C4-2B (cell line): ENCODE results near the gene ITPR2.

Experiments used
- ZFX ChIP-seq: fragments of 450-650 bp; IDR thresholded peaks from 2 replicates; pipeline ENCODE4 v1.6.1; 2017
- TF ChIP-seq, protein P1 (sequence below): fragments of 450-650 bp; conservative IDR thresholded peaks from 2 replicates; pipeline ENCODE4 v1.5.1; 2017; ENCODE audit warnings: mild to moderate bottlenecking

DNA sequence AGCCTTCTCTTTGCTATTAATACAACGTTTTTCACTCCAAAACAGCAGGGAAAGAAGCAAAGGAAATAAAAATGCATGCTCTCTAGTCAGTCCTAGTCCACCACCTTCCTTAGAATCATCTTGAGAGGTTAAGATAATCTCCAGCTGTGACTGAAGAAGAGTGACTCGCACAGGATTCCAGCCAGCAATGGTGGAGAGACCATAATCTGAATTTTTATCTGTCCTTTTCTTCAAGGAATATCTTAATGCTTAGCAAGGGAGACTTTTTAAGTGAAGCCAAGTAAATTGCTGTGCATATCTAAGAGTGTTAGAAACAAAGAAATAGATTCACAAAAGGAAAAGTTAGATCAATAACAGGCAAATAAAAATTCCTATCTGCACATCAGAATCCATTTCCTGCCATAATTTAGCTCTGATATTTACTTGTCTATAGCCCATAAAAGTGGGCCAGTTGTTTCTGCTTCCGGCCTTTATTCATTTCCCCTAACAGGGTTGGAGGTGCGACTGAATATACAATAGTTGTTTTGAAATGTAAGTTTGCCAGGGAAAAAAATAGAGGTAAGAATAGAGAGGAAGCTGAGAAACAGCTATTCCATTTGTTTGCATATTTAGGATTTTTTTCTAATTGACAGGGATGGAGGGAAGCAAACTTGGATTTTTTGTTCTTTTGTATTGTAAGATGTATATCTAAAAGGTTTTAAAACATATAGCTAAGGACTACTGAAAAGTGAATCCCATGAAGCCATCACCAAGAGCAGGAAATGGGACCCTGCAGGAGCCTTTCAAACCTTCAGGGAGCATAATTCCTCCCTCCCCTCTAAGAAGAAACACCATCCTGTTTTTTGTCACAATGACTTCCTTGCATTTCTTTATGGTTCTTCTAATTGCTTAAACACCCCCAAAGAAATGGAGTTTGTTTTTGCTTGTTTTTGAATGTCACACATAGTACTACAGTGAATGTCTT, 154.0 kb downstream of the ITPR2 start:
- TF ChIP-seq, protein P1, sequence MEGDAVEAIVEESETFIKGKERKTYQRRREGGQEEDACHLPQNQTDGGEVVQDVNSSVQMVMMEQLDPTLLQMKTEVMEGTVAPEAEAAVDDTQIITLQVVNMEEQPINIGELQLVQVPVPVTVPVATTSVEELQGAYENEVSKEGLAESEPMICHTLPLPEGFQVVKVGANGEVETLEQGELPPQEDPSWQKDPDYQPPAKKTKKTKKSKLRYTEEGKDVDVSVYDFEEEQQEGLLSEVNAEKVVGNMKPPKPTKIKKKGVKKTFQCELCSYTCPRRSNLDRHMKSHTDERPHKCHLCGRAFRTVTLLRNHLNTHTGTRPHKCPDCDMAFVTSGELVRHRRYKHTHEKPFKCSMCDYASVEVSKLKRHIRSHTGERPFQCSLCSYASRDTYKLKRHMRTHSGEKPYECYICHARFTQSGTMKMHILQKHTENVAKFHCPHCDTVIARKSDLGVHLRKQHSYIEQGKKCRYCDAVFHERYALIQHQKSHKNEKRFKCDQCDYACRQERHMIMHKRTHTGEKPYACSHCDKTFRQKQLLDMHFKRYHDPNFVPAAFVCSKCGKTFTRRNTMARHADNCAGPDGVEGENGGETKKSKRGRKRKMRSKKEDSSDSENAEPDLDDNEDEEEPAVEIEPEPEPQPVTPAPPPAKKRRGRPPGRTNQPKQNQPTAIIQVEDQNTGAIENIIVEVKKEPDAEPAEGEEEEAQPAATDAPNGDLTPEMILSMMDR = no peak
- TF ChIP-seq ZFX = no peak
